GM19193 (cell line): ENCODE data around the gene SCEL.

Experiments used
- POLR2A ChIP-seq: IDR thresholded peaks from 4 replicates; pipeline ENCODE4 v1.6.1; 2011; ENCODE audit not compliant: insufficient read depth, insufficient read length; ENCODE audit errors: extremely low read depth

Gene SCEL

GRCh38 chr13:77515785-77516184 is 19.7 kb upstream of the SCEL start:
- no peak for TF ChIP-seq POLR2A

DNA sequence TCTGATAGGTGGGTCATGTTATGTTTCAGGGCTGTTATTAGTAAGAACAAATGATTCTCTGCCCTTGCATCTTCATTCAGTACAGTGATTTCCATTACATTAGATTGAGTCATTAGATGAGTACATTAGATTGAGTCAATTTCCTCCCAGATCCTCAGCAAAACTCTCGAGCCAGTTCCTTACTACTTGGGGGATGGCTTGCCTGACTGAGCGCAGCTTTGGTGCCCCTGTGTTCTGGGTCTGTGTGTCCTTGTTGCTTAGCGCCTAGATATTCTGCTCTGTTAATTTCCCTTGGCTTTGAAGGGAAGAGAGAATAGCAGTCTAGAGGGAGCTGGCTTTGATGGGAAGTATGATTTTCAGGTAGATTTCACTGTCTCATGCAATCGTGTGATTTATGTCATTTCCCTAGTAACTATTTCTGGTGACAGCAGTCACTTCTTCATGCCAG is 19.1 kb upstream of the SCEL start:
- TF ChIP-seq POLR2A: no peak

DNA sequence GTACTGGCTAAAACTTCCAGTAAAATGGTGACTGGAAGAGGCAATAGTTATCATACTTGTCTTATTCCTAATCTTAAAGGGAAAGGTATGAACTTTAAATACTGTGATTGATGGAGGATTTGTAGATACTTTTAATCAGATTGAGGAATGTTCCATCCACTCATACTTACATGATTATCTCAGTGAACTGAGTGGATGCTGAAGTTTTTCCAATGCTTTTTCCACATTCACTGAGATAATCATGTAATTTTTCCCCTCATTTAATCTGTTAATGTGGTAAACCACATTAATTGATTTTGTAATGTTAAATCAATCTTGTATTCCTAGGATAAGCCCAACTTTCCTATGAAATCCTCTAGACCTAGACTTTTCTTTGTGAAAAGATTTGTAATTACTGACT is 17.2 kb upstream of the SCEL start:
- TF ChIP-seq POLR2A: no peak

DNA sequence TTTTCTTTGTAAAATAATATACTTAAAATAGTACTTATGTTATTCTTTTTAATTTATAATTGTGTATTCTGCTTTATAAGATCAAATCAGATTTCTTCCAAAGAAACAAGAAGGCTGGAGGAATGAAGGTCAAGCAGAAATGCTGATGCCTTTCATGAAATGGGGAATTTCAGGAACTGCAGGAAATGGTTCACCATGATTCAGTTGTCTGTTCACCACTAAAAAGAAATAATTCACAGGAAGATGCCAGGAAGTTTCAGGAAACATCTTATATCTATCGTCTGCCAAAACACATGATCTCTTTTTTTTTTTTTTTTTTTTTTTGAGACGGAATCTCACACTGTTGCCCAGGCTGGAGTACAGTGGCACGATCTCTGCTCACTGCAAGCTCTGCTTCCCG is 15.7 kb upstream of the SCEL start:
- TF ChIP-seq POLR2A: no peak

- no peak for TF ChIP-seq POLR2A
These were observed 14.3 kb upstream of the SCEL start for GRCh38 chr13:77521194-77521593.

- no peak for TF ChIP-seq POLR2A
These were observed 13.7 kb upstream of the SCEL start for GRCh38 chr13:77521595-77522367.

GRCh38 chr13:77522444-77522843 is 13.1 kb upstream of the SCEL start:
- no peak for TF ChIP-seq POLR2A

DNA sequence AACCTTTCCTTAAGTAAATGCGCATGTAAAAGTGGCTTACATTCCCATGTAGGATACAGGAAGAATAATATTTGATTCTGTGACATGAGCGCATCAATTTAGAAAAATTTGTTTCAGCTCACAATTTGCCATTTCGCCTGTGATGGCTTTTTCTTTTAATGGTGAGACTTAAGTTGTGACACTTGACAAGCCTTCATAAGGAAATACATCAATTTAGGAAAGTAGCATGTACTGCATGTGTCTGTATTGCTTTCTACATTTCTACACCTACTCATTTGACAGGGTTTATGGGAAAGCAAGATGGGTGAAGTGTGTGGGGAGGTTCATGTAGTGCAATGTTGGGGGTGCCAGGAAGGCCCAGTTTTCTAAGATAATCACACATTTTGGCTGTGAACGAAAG is 12.1 kb upstream of the SCEL start:
- TF ChIP-seq POLR2A: no peak

- no peak for TF ChIP-seq POLR2A
These were observed 11.4 kb upstream of the SCEL start for GRCh38 chr13:77523834-77524728.

DNA sequence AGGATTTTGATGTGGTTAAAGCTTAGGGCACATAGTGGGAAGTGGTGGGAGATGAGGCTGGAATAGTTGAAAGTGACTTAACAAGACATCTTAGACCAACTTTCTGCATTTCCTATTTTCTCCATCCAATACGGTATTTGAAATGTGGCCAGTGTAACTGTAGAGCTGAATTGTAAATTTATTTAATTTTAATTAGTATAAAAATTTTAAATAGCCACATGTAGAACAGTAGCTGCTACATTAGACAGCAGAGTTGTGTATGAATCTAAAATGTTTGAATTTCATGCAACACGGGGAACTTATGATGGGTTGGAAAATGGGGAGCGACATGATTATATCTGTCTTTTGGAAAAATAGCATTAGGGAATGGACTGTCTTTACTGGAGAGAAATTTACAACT is 7.1 kb upstream of the SCEL start:
- no peak for TF ChIP-seq POLR2A

- no peak for TF ChIP-seq POLR2A
These were observed 6.5 kb upstream of the SCEL start for GRCh38 chr13:77528834-77529500.

DNA sequence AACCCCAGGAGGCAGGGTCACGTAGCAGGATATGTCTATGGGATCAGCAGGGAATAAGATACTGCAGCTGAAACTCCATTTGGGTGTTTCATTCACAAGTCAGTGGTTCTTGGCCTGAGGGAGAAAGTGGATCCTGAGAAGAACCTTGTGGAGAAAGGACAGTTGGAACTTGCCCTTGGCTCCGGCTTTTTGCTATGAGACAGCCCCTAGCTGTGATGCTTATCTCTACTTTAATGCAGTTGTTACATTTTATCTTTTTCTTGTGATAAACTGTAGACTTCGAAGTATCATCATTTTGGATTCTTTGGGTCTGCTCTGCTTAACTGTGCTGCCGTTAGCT is 6.0 kb upstream of the SCEL start:
- TF ChIP-seq POLR2A: no peak

GRCh38 chr13:77530875-77531274 is 4.6 kb upstream of the SCEL start:
- no peak for TF ChIP-seq POLR2A

- TF ChIP-seq POLR2A: no peak
These were observed 2.5 kb upstream of the SCEL start for GRCh38 chr13:77532983-77533382.
